Measurements from ENCODE around the gene ABLIM1.

- TF ChIP-seq SMAD3 (CRISPR knock-in tag; IDR thresholded peaks at IDR 0.05; ENCODE audit: borderline replicate concordance) (no peak), CTCF (IDR thresholded peaks at IDR 0.05) (no peak), USF2 (CRISPR knock-in tag; IDR thresholded peaks at IDR 0.05) (no peak), ESRRA (CRISPR knock-in tag; IDR thresholded peaks at IDR 0.05; ENCODE audit: borderline replicate concordance) (no peak), ZNF138 (CRISPR knock-in tag; conservative IDR thresholded peaks at IDR 0.05) (no peak), NR2C2 (CRISPR knock-in tag; IDR thresholded peaks at IDR 0.05) (no peak), GTF2I (CRISPR knock-in tag; conservative IDR thresholded peaks at IDR 0.05) (no peak), STAT6 (CRISPR knock-in tag; conservative IDR thresholded peaks at IDR 0.05; ENCODE audit: low read depth) (no peak), JUN (CRISPR knock-in tag; IDR thresholded peaks at IDR 0.05) (no peak), FOXJ3 (CRISPR knock-in tag; IDR thresholded peaks at IDR 0.05; ENCODE audit: borderline replicate concordance) (no peak), ATF3 (CRISPR knock-in tag; conservative IDR thresholded peaks at IDR 0.05) (no peak), ZSCAN18 (CRISPR knock-in tag; IDR thresholded peaks at IDR 0.05) (no peak), CBFB (CRISPR knock-in tag; IDR thresholded peaks at IDR 0.05; ENCODE audit: low read depth) (no peak), ATF2 (CRISPR knock-in tag; IDR thresholded peaks at IDR 0.05; ENCODE audit: borderline replicate concordance, low read depth) (no peak)
Measured at GRCh38 chr10:114616103-114616502, 42.0 kb downstream of the ABLIM1 start.
